Fibroblast of pulmonary artery (primary cell): ENCODE measurements around the gene GDF9.

Experiments
- DNase-seq: peaks from one replicate; pipeline ENCODE4 v3.0.0-alpha.2; 2010; ENCODE audit warnings: low read depth
- H3K4me3 ChIP-seq: replicated peaks from 2 replicates; pipeline ENCODE4 v1.5.1; 2011; ENCODE audit warnings: low read depth, mild to moderate bottlenecking, control low read depth, low read length, moderate library complexity
- CTCF ChIP-seq: IDR thresholded peaks from 2 replicates; pipeline ENCODE4 v1.5.1; 2011; ENCODE audit warnings: mild to moderate bottlenecking, control low read depth, low read length, inconsistent platforms; ENCODE audit errors: missing control alignments

Gene GDF9

GRCh38 chr5:132826424-132827082 is 39.7 kb downstream of the GDF9 start:
- no peak for DNase-seq
- H3K4me3 ChIP-seq: no peak overlapping the region
- TF ChIP-seq CTCF: no peak

GRCh38 chr5:132825834-132826391 is 40.4 kb downstream of the GDF9 start:
- TF ChIP-seq CTCF: no peak
- DNase-seq: no peak
- no peak overlapping the region for H3K4me3 ChIP-seq

- DNase-seq: no peak
- no peak overlapping the region for H3K4me3 ChIP-seq
- no peak for TF ChIP-seq CTCF
Measured at GRCh38 chr5:132825033-132825833, 41.0 kb downstream of the GDF9 start.

- no peak for DNase-seq
Measured at GRCh38 chr5:132824426-132824825, 41.8 kb downstream of the GDF9 start.

GRCh38 chr5:132823481-132824050 is 42.7 kb downstream of the GDF9 start:
- no peak for TF ChIP-seq CTCF
- H3K4me3 ChIP-seq: no peak overlapping the region

More at GRCh38 chr5:132824426-132824825, 41.8 kb downstream of the GDF9 start:
- no peak for TF ChIP-seq CTCF
- no peak overlapping the region for H3K4me3 ChIP-seq

GRCh38 chr5:132822650-132823480 is 43.4 kb downstream of the GDF9 start:
- no peak overlapping the region for H3K4me3 ChIP-seq
- DNase-seq: peak; percentile 34
- no peak for TF ChIP-seq CTCF

More at GRCh38 chr5:132823481-132824050, 42.7 kb downstream of the GDF9 start:
- no peak for DNase-seq
